ENCODE data around the gene TGIF2LX.
"Not testable (repeated sequence)": the region's sequence is repeated elsewhere in the genome, so short reads cannot be mapped to it uniquely, and the experiment has no call there.

The TGIF2LX gene

DNA sequence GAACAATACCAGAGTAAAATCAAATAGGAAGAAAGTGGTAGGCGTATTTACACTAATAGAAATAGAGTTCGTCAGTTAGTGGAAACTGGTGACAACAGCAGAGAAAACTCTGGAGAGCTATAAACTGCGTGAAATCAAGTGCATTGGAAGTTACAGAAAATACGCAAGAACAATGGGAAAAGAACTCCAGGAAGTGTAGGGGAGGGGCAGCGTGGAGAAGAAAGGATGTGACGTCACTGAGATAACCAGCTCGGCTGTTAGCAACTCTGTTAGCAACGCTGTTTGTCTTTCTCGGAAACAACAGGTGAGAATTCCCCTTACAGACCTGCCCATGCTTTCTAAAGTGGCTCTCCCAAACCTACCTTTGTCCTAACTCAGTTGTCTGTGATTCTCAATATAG, at the start of gene TGIF2LX:
TSS of gene TGIF2LX (plus strand) at position 244 of the 400 bp plus-strand sequence. CDS start 178 bp downstream, outside the sequence.
- ATAC-seq, result peak; percentile 78

DNA sequence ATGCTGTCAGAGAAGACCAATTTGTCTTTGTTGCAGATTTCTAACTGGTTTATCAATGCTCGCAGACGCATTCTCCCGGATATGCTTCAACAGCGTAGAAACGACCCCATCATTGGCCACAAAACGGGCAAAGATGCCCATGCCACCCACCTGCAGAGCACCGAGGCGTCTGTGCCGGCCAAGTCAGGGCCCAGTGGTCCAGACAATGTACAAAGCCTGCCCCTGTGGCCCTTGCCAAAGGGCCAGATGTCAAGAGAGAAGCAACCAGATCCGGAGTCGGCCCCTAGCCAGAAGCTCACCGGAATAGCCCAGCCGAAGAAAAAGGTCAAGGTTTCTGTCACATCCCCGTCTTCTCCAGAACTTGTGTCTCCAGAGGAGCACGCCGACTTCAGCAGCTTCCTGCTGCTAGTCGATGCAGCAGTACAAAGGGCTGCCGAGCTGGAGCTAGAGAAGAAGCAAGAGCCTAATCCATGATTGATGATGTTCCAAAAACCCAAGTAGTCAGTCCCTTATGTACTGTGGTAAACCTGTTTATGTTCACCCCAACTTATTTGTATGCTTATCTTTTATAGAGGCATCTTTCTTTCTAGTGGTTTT, 728 bp downstream of the TGIF2LX start:
- ATAC-seq, result peak; percentile 58

DNA sequence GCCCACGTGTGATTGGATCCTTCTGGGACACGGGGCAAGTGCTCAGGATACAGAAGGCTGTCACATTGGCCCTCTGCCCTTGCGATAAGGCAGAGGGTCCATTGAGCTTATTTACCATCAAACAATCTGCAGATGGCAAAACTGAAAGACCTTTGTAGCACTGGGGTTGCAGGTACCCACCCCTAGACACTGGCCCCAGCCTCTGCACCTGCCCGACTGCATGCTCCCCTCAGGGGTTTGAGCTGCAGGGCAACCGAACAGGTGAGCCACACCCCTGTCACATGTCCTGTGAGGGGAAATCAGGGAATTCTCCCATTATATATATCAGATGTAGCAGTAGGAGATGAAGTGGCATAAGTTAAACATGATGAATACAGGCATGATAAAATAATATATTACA, 21.4 kb downstream of the TGIF2LX start:
- not testable (repeated sequence) for ATAC-seq

GRCh38 chrX:89965588-89965987, 43.9 kb downstream of the TGIF2LX start:
- ATAC-seq, result not testable (repeated sequence)
